ENCODE data around the gene TAF3. TPM values are rescaled to one million over a fixed set of nuclear protein-coding genes. Genes with fewer than 3 reads are reported as not detected.
A peak's percentile ranks its signal among the peaks of the same experiment; 100 is the strongest.

TAF3 gene
- total RNA-seq, 1 experiment from 2014 or later: 5.5 TPM

DNA sequence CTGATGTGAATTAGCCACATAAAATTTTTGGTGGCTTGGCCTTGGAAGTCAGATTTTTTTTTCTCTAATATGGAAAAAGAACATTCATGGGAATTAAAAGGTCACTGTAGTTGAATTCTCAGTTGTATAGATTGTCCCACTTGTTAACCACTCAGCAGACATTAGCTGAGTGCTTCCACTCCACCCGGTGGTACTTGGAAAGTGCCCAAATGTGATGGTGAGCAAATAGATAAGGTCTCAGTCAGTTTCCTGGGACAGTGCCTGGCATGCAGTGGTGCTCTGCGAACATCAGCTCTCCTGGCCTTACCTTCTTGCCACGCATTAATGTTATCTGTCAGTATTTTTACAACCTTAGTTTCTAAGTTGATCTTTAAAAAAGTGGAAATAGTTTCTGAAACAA lies 28.9 kb upstream of the TAF3 start:
- peaks cover 9% of the 10 kb centered on the region for H3K4me1 ChIP-seq (ENCODE audit: control insufficient read depth, insufficient read depth, low read length)
- DNase-seq (ENCODE audit: low read depth, low spot score) (no peak), ATAC-seq (no peak)
- intact Hi-C loops (cut with micrococcal nuclease; ENCODE audit: unreplicated experiment) (no loop called here), in situ Hi-C loops (cut with HindIII; ENCODE audit: low pct_unique_long_range_greater_than_20kb, low sequenced_read_pairs) (no loop called here)
- no peaks in the 10 kb centered on the region for H3K9me3 ChIP-seq (ENCODE audit: control insufficient read depth, insufficient read depth, low read depth, low read length)
- H3K27ac ChIP-seq (ENCODE audit: low read length): peak overlapping the region; percentile 87
- H3K4me3 ChIP-seq (ENCODE audit: low read depth in 2 of 2, low read length in 2 of 2): peak overlapping the region; percentile 90 to 94
- TF ChIP-seq, protein P1, sequence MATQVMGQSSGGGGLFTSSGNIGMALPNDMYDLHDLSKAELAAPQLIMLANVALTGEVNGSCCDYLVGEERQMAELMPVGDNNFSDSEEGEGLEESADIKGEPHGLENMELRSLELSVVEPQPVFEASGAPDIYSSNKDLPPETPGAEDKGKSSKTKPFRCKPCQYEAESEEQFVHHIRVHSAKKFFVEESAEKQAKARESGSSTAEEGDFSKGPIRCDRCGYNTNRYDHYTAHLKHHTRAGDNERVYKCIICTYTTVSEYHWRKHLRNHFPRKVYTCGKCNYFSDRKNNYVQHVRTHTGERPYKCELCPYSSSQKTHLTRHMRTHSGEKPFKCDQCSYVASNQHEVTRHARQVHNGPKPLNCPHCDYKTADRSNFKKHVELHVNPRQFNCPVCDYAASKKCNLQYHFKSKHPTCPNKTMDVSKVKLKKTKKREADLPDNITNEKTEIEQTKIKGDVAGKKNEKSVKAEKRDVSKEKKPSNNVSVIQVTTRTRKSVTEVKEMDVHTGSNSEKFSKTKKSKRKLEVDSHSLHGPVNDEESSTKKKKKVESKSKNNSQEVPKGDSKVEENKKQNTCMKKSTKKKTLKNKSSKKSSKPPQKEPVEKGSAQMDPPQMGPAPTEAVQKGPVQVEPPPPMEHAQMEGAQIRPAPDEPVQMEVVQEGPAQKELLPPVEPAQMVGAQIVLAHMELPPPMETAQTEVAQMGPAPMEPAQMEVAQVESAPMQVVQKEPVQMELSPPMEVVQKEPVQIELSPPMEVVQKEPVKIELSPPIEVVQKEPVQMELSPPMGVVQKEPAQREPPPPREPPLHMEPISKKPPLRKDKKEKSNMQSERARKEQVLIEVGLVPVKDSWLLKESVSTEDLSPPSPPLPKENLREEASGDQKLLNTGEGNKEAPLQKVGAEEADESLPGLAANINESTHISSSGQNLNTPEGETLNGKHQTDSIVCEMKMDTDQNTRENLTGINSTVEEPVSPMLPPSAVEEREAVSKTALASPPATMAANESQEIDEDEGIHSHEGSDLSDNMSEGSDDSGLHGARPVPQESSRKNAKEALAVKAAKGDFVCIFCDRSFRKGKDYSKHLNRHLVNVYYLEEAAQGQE (IDR thresholded peaks at IDR 0.05; ENCODE audit: insufficient read depth in 1 of 2, low read depth in 2 of 2, low read length in 1 of 2): no peak
- TF ChIP-seq POLR2AphosphoS5 (IDR thresholded peaks at IDR 0.05; ENCODE audit: low read depth, low read length): no peak
- TF ChIP-seq, protein P2, sequence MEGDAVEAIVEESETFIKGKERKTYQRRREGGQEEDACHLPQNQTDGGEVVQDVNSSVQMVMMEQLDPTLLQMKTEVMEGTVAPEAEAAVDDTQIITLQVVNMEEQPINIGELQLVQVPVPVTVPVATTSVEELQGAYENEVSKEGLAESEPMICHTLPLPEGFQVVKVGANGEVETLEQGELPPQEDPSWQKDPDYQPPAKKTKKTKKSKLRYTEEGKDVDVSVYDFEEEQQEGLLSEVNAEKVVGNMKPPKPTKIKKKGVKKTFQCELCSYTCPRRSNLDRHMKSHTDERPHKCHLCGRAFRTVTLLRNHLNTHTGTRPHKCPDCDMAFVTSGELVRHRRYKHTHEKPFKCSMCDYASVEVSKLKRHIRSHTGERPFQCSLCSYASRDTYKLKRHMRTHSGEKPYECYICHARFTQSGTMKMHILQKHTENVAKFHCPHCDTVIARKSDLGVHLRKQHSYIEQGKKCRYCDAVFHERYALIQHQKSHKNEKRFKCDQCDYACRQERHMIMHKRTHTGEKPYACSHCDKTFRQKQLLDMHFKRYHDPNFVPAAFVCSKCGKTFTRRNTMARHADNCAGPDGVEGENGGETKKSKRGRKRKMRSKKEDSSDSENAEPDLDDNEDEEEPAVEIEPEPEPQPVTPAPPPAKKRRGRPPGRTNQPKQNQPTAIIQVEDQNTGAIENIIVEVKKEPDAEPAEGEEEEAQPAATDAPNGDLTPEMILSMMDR (IDR thresholded peaks at IDR 0.05): no peak
- no peak for TF ChIP-seq SIN3A (IDR thresholded peaks at IDR 0.05; ENCODE audit: borderline replicate concordance, insufficient read depth, low read depth, low read length)
- no peak for TF ChIP-seq TCF7L2 (IDR thresholded peaks at IDR 0.05; ENCODE audit: low read depth, low read length)
- no peaks in the 10 kb centered on the region for H3K27me3 ChIP-seq (ENCODE audit: control insufficient read depth, insufficient read depth, low read length)
- CTCF ChIA-PET: no interaction called here
- H3K36me3 ChIP-seq (ENCODE audit: control insufficient read depth, insufficient read depth, low read length): peaks cover 11% of the 10 kb centered on the region; the same call in 1 of the 2 replicates
- BruUV-seq (replicated peaks): TSS peak; percentile 61
- POLR2A ChIA-PET: no interaction called here

DNA sequence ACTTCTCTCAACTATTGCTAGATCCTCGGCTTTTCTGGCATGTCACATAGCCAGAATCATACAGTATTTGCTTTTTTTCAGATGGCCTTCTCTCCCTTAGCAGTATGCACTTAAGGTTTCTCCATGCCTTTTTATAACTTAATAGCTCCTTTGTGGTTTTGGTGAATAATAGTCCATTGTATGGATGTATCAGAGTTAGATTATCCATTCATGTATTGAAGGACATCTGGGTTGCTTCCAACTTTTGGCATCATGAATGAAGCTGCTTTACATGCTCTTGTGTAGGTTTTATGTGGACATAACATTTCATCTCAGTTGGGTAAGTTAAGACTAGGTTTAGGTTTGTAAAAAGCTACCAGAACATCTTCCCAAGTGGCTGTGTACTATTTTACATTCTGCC lies 25.8 kb upstream of the TAF3 start:
- intact Hi-C loops (cut with micrococcal nuclease; ENCODE audit: unreplicated experiment): no loop called here
- no peaks in the 10 kb centered on the region for H3K27me3 ChIP-seq (ENCODE audit: control insufficient read depth, insufficient read depth, low read length)
- TF ChIP-seq, protein P1 (IDR thresholded peaks at IDR 0.05; ENCODE audit: insufficient read depth in 1 of 2, low read depth in 2 of 2, low read length in 1 of 2): no peak
- TF ChIP-seq, protein P2 (IDR thresholded peaks at IDR 0.05): no peak
- no peak for TF ChIP-seq SIN3A (IDR thresholded peaks at IDR 0.05; ENCODE audit: borderline replicate concordance, insufficient read depth, low read depth, low read length)
- TF ChIP-seq POLR2AphosphoS5 (IDR thresholded peaks at IDR 0.05; ENCODE audit: low read depth, low read length): no peak
- no peak for TF ChIP-seq TCF7L2 (IDR thresholded peaks at IDR 0.05; ENCODE audit: low read depth, low read length)
- no peak overlapping the region for H3K4me3 ChIP-seq (ENCODE audit: low read depth in 2 of 2, low read length in 2 of 2)
- in situ Hi-C loops (cut with HindIII; ENCODE audit: low pct_unique_long_range_greater_than_20kb, low sequenced_read_pairs): no loop called here
- no peaks in the 10 kb centered on the region for H3K9me3 ChIP-seq (ENCODE audit: control insufficient read depth, insufficient read depth, low read depth, low read length)
- H3K4me1 ChIP-seq (ENCODE audit: control insufficient read depth, insufficient read depth, low read length): peaks cover 11% of the 10 kb centered on the region
- no TSS peak for BruUV-seq (replicated peaks)
- DNase-seq (ENCODE audit: low read depth, low spot score) (no peak), ATAC-seq (no peak)
- H3K27ac ChIP-seq (ENCODE audit: low read length): no peak overlapping the region
- POLR2A ChIA-PET: no interaction called here
- peaks cover 8% of the 10 kb centered on the region for H3K36me3 ChIP-seq (ENCODE audit: control insufficient read depth, insufficient read depth, low read length)
- CTCF ChIA-PET: no interaction called here

Measured in Panc1 (cell line).